NCI-H1694 treated with DMSO at 0.1 percent for 48 hours (cell line): ENCODE measurements around the gene PYHIN1.

ENCODE experiments used
- DNase-seq: peaks from one replicate; lab custom pipeline; 2025; lab: John Stamatoyannopoulos, UW

The PYHIN1 gene

DNA sequence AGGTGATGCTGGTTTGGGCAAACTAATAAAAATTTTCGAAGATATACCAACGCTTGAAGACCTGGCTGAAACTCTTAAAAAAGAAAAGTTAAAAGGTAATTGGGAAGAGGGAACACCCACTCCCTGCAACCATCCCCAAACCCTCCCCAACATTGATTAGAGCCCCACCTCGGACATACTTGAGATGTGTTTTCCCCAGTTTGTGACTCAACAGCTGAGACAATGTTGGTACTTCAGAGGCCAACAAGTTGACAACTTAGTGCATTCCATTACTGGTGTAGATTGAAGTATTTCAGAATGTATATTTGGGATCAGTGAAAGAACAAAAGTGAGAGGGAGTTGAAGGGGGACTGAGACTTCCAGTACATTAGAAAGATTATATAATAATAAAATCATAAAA, 83.5 kb downstream of the PYHIN1 start:
- no peak for DNase-seq

DNA sequence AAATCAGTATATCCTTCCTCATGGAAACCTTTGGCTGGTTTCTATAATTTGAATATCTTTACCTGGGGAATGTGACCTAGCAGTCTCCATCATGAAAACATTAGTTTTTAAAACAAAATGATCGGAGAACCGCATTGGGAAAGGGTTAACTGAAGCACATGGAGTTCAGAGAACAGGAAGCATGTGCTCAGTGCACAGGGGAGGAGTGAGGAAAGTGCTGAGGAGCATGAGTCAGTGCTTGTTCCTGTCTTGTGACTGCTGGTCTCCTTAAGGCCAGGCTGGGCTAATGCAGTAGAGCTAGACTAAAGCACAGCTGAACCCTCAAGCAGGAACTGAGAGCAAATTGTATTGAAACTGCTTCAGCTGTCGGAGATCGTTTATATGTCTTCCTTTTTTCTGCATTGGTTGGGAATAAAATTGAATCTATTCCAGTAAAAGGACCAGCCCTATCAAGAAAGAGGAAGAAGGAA, 84.1 kb downstream of the PYHIN1 start:
- DNase-seq, result no peak

DNA sequence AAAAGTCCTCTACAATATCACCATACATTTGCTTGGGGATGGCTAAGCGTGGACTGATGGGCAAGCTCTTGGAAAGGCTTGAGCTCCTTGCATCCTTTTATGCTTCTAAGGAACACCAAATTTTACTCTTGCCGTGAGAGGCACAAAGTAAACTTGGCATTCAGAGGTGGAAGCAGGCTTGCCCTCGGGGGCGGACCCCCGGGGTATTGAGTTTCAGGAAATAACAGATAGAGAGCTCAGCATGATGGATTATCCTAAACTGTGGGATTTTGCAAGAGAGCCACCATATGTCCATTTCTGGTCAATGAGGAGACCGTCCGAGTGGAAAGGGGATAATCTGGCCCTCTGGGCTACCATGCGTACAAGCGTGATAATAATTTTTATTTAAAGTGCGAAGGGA, 92.4 kb downstream of the PYHIN1 start:
- DNase-seq, result no peak

DNA sequence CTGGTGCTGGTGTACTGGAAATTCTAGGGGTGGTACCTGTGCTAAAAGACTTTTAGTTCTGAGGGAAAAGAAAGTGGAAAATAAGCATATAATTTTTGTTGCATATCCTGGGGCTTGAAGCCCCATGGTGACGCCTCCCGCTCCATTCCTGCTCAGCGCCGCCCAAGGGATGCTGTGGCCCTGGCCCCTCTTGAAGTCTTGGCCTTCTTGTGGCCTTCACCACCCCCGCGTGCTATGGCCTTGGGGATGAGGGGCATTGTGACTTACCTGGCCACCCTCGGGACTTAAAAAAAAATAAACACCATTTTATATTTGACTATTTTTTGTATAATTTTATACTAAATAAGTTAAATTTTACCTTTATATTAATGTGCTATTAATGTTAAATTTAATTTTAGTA, 93.7 kb downstream of the PYHIN1 start:
- no peak for DNase-seq
